GM12878 (cell line): Measurements from ENCODE around the gene MAB21L3. TPM values are rescaled to one million over a fixed set of nuclear protein-coding genes. Genes with fewer than 3 reads are reported as not detected.

Experiments
- ATAC-seq: fragments of 200-7000 bp; cut with Tn5 transposase; 3 replicates; pipeline ENCODE4 v1.9.1; 2020; ENCODE audit warnings: mild to moderate bottlenecking, moderate library complexity
- BruUV-seq: library from RNA; stranded (reverse); fragments of 400-500 nt; replicated peaks from 2 replicates; lab custom pipeline; 2021; lab: Mats Ljungman, UMichigan
- CTCF ChIA-PET: fragments of 300-600 bp; sonication (Branson Sonifier 250); formaldehyde crosslinking; extraction: SDS; loops from one replicate; lab custom pipeline; 2021; ENCODE audit warnings: inconsistent platforms; lab: Yijun Ruan, JAX
- POLR2A ChIA-PET: fragments of 350-600 bp; formaldehyde crosslinking; extraction: SDS; loops from one replicate; lab custom pipeline; 2021; ENCODE audit warnings: inconsistent platforms; lab: Charles Lee
- RAD21 ChIA-PET: fragments of 300-600 bp; sonication (Branson Sonifier 250); formaldehyde crosslinking; loops from one replicate; lab custom pipeline; 2023; ENCODE audit warnings: antibody characterized with exemption; ENCODE audit not compliant: unreplicated experiment; lab: Charles Lee
- SMC1A ChIA-PET: fragments of 300-600 bp; sonication (Branson Sonifier 250); formaldehyde crosslinking; loops from one replicate; lab custom pipeline; 2023; ENCODE audit not compliant: unreplicated experiment, uncharacterized antibody; lab: Charles Lee
- DNase-seq: peaks from one replicate; pipeline ENCODE4 v3.0.0-alpha.2; 2011; ENCODE audit warnings: low read depth, low spot score
- FAIRE-seq: peaks from 3 replicates; lab custom pipeline; 2011; peaks lifted over from hg19 to GRCh38; lab: Jason Lieb, UNC
- H2AFZ ChIP-seq: 2 replicates; pipeline ENCODE4 v1.6.0; 2011; ENCODE audit warnings: low read depth, low read length, control low read depth; ENCODE audit not compliant: control insufficient read depth
- H3K27ac ChIP-seq: 2 replicates; pipeline ENCODE4 v1.5.1; 2011; ENCODE audit warnings: control low read depth; ENCODE audit not compliant: control insufficient read depth, insufficient read depth
- H3K27me3 ChIP-seq, 2 experiments: replicated peaks in 1 of 2; 2 replicates each; pipeline versions ENCODE4 v1.6.0 to v1.6.1; 2011; ENCODE audit warnings: low read length in 1 of 2; ENCODE audit not compliant: control insufficient read depth in 2 of 2, insufficient read depth in 2 of 2
- H3K36me3 ChIP-seq, 2 experiments: 2 replicates each; pipeline ENCODE4 v1.5.1; 2011; ENCODE audit warnings: low read length in 1 of 2; ENCODE audit not compliant: control insufficient read depth in 2 of 2, insufficient read depth in 2 of 2
- H3K4me1 ChIP-seq: 2 replicates; pipeline ENCODE4 v1.6.1; 2011; ENCODE audit warnings: mild to moderate bottlenecking, low read length, moderate library complexity, mixed read lengths; ENCODE audit not compliant: control insufficient read depth, insufficient read depth
- H3K4me2 ChIP-seq: 2 replicates; pipeline ENCODE4 v1.6.0; 2011; ENCODE audit warnings: control low read depth; ENCODE audit not compliant: control insufficient read depth, insufficient read depth
- H3K4me3 ChIP-seq: fragments of 200-600 bp; sonication (generic); 2 replicates; pipeline ENCODE4 v1.5.1; 2016
- H3K79me2 ChIP-seq: 2 replicates; pipeline ENCODE4 v1.6.0; 2011; ENCODE audit warnings: low read length; ENCODE audit not compliant: control insufficient read depth, insufficient read depth
- H3K9ac ChIP-seq: 2 replicates; pipeline ENCODE4 v1.8.0; 2011; ENCODE audit warnings: low read length, control low read depth, mixed read lengths; ENCODE audit not compliant: control insufficient read depth, insufficient read depth
- H3K9me3 ChIP-seq: replicated peaks from 3 replicates; pipeline ENCODE4 v1.5.1; 2011; ENCODE audit warnings: mild to moderate bottlenecking, low read length; ENCODE audit not compliant: control insufficient read depth, insufficient read depth
- H4K20me1 ChIP-seq: 2 replicates; pipeline ENCODE4 v1.6.0; 2011; ENCODE audit not compliant: control insufficient read depth, insufficient read depth
- JUND ChIP-seq: IDR thresholded peaks from 2 replicates; pipeline ENCODE4 v1.6.1; 2012; ENCODE audit warnings: low read depth, mild to moderate bottlenecking, low read length, improper control_type of control experiment, moderate library complexity
- RAD21 ChIP-seq: IDR thresholded peaks from 2 replicates; pipeline ENCODE4 v1.6.1; 2011; ENCODE audit warnings: mild to moderate bottlenecking, low read depth, low read length, moderate library complexity; ENCODE audit not compliant: insufficient read depth
- WGBS: methylation state at CpG from one replicate; pipeline ENCODE4 v1.1.6; 2016; ENCODE audit warnings: low lambda C conversion rate; ENCODE audit not compliant: insufficient replicate concordance, insufficient coverage; ENCODE audit errors: missing lambda C conversion rate; 5-methylcytosine and 5-hydroxymethylcytosine counted together
- in situ Hi-C: fragments of 300-500 bp; cut with MboI; formaldehyde crosslinking; loops from 9 replicates; pipeline ENCODE4 v1.14.3; 2018; ENCODE audit warnings: mixed read lengths
- intact Hi-C: fragments of 100-400 bp; cut with micrococcal nuclease; formaldehyde crosslinking; loops from one replicate; pipeline ENCODE4 v1.14.2; 2022; ENCODE audit not compliant: unreplicated experiment
- polyA plus RNA-seq, 11 experiments: library from polyadenylated mRNA; depleted of rRNA in 4 of 11; unstranded in 6 of 11; stranded (reverse) in 5 of 11; fragments of >200 nt; fragmentation: Nextera tagmentation in 4 of 11; fragmentation: Illumina TruSeq in 1 of 11; extraction: Ambion mirVana in 4 of 11; extraction: Trizol in 1 of 11; gene quantifications; 1 replicate in 1 of 11; 2 replicates in 10 of 11; pipeline versions ENCODE4 v1.2.1 to v1.2.3, GENCODE V29; 2011 to 2016; ENCODE audit warnings: inconsistent platforms in 2 of 11, missing spikeins in 2 of 11, low read depth in 1 of 11
- total RNA-seq, 4 experiments: library from RNA; depleted of rRNA in 3 of 4; stranded (reverse); fragments of >200 nt in 3 of 4; fragmentation: Illumina TruSeq in 1 of 4; extraction: Trizol in 1 of 4; gene quantifications; 2 replicates each; pipeline versions ENCODE4 v1.2.1 to v1.2.3, GENCODE V29; 2013 to 2021
- TF ChIP-seq, protein P1 (sequence below), 3 experiments: IDR thresholded peaks in 2 of 3; conservative IDR thresholded peaks in 1 of 3; 2 replicates each; pipeline ENCODE4 v1.5.1; 2011; ENCODE audit warnings: low read depth in 3 of 3, low read length in 3 of 3, mild to moderate bottlenecking in 3 of 3, control low read depth in 2 of 3, moderate library complexity in 2 of 3, inconsistent platforms in 1 of 3, mixed read lengths in 1 of 3; ENCODE audit not compliant: control insufficient read depth in 2 of 3, insufficient read depth in 1 of 3; ENCODE audit errors: extremely low read depth in 1 of 3

The MAB21L3 gene
- total and polyA plus RNA-seq, 10 of the 15 experiments (the other 5 are each of a cell fraction or from before 2014, with no cell fraction given): 0.18 to 18.6 (median 1.3) TPM

DNA sequence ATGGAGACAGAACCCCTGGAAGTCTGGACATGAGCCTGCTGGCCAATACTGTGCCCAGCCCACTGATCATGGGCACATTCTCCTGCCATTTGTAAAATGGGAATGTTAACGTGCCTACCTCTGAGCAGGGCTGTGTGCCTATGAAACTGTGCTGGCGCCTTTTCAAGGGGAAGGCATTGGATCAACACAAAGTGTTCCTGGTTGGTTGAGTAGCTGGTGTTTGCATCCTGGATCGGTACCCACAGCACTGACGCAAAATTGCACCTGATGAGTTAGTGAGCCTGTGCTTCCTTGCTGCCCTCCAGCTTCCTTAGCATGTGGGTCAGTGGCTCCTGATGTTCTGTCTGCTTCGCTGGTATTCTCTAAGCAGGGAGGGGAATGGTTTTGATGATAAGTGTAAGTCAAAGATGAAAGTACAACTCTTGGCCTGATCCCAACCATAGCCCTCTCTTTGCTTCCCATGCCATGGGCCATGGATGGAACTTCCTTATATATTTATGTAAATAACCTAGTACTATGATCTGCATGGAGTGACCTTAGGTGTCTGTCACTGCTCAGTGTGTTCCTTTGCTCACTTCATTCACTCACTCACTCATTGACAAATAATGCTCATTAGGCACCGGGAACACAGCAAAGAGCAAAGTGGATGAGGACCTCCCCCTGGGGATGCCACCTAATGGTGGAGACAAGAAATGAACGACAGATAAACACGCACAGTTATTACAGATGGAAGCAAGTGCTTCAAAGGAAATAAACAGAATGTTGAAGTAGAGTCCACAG, 22.7 kb downstream of the MAB21L3 start:
- Histone ChIP-seq H3K4me3 (no peak overlapping the region), H3K27me3 (no peaks in the 10 kb centered on the region), H3K4me2 (no peak overlapping the region), H3K9ac (no peak overlapping the region), H3K27ac (no peak overlapping the region), H3K36me3 (peaks cover 0 to 7% of the 10 kb centered on the region in 2 experiments; a peak in 2 of 4 replicates), H3K9me3 (no peaks in the 10 kb centered on the region; the same call in 1 of the 3 replicates), H3K79me2 (no peaks in the 10 kb centered on the region), H2AFZ (no peak overlapping the region), H4K20me1 (no peaks in the 10 kb centered on the region), H3K4me1 (peaks cover 1% of the 10 kb centered on the region; the same call in 1 of the 2 replicates)
- ATAC-seq: no peak
- FAIRE-seq: no peak
- TF ChIP-seq JUND (no peak), RAD21 (peak; percentile 21; the same call in 1 of the 2 replicates)
- TF ChIP-seq, protein P1, sequence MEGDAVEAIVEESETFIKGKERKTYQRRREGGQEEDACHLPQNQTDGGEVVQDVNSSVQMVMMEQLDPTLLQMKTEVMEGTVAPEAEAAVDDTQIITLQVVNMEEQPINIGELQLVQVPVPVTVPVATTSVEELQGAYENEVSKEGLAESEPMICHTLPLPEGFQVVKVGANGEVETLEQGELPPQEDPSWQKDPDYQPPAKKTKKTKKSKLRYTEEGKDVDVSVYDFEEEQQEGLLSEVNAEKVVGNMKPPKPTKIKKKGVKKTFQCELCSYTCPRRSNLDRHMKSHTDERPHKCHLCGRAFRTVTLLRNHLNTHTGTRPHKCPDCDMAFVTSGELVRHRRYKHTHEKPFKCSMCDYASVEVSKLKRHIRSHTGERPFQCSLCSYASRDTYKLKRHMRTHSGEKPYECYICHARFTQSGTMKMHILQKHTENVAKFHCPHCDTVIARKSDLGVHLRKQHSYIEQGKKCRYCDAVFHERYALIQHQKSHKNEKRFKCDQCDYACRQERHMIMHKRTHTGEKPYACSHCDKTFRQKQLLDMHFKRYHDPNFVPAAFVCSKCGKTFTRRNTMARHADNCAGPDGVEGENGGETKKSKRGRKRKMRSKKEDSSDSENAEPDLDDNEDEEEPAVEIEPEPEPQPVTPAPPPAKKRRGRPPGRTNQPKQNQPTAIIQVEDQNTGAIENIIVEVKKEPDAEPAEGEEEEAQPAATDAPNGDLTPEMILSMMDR (IDR thresholded peaks at IDR 0.05 in 2 of 3, conservative IDR thresholded peaks at IDR 0.05 in 1 of 3; ENCODE audit: control insufficient read depth in 2 of 3, extremely low read depth in 1 of 3, insufficient read depth in 1 of 3, low read depth in 3 of 3, low read length in 3 of 3): peak; percentile 14 to 23 (median 22); a peak in 4 of 6 replicates
- in situ Hi-C loops: loop anchor here (5.0 kb wide), 1 partner anchor 353 kb away; no protein-coding TSS in a partner anchor
- no TSS peak for BruUV-seq
- DNase-seq: no peak
- intact Hi-C loops: no loop called here
- 32% methylated on average over 8 of the region's 8 CpGs for WGBS
- RAD21 ChIA-PET: no interaction called here
- POLR2A ChIA-PET: no interaction called here
- SMC1A ChIA-PET: interaction anchor here (1.0 to 2.5 kb wide), 2 partner anchors 10 to 11 kb away, joined by 3 to 7 read pairs; no protein-coding TSS in a partner anchor
- CTCF ChIA-PET: interaction anchor here (0.6 kb wide), 1 partner anchor 1178 kb away, joined by 3 read pairs; no protein-coding TSS in a partner anchor
